ENCODE results near the gene POLR3B.

The POLR3B gene

GRCh38 chr12:106423291-106423690 lies 65.7 kb downstream of the POLR3B start:
- no peak for TF ChIP-seq CTCF (IDR thresholded peaks at IDR 0.05)

- TF ChIP-seq CTCF (IDR thresholded peaks at IDR 0.05), result no peak
Measured at GRCh38 chr12:106425061-106425702, 67.6 kb downstream of the POLR3B start.

GRCh38 chr12:106427917-106428316 lies 70.4 kb downstream of the POLR3B start:
- TF ChIP-seq CTCF (IDR thresholded peaks at IDR 0.05), result no peak

GRCh38 chr12:106428384-106428783 lies 70.8 kb downstream of the POLR3B start:
- TF ChIP-seq CTCF (IDR thresholded peaks at IDR 0.05), result no peak

GRCh38 chr12:106429043-106429552 lies 71.5 kb downstream of the POLR3B start:
- no peak for TF ChIP-seq CTCF (IDR thresholded peaks at IDR 0.05)

- no peak for TF ChIP-seq CTCF (IDR thresholded peaks at IDR 0.05)
Measured at GRCh38 chr12:106429636-106430035, 72.1 kb downstream of the POLR3B start.

- TF ChIP-seq CTCF (IDR thresholded peaks at IDR 0.05), result no peak
Measured at GRCh38 chr12:106431839-106432411, 74.4 kb downstream of the POLR3B start.

Data from LNCAP (cell line).